NCI-H82 (cell line): ENCODE results near the gene GALNT14.

Experiments
- DNase-seq: peaks from one replicate; lab custom pipeline; 2025; lab: John Stamatoyannopoulos, UW

GALNT14 gene

DNA sequence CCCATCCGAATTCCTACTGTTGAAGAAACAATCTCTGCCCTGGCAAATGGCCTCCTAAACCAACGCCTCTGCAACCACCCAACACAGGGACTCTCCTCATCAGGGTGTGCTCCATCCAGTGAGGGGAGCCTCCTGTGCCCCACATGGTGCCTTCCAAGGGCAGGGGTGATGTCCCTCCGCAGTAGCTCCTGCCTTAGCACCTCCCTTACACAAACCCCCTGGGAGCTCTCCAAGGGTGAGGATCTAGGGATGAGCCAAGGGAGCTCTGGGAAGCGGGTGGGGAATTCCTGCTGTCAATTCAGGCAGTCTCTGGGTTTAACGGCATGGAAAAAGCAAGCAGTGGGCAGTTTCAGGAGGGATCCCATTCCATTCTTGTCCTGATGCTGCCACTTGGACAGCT, 3.8 kb downstream of the GALNT14 start:
- no peak for DNase-seq

- DNase-seq: no peak
Measured at GRCh38 chr2:31132786-31133185, 5.5 kb downstream of the GALNT14 start.

DNA sequence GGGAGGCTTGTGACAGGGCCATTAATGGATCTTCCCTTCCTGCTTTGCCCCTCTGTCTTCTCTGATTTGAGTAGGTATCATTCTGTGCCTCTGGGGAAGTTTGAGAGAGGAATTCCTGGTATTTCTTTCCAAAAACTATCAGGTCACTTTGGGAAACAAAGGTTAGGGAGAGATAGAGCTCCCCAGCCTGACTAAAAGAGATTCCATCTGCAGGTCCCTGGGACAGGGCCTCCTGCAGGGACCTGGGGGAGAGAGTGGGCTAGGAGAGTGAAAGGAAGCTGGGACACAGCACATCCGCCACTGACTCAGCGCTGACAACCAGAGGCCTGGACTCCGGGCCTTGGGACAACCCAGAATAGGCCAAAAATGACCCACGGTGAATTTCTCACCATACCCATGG, 6.4 kb downstream of the GALNT14 start:
- no peak for DNase-seq

GRCh38 chr2:31129375-31130171, 8.7 kb downstream of the GALNT14 start:
- peak; percentile 75 for DNase-seq

- DNase-seq: no peak
Measured at GRCh38 chr2:31127931-31128330, 10.3 kb downstream of the GALNT14 start.

GRCh38 chr2:31125918-31126695, 12.1 kb downstream of the GALNT14 start:
- DNase-seq: no peak

- DNase-seq: no peak
Measured at GRCh38 chr2:31124904-31125303, 13.3 kb downstream of the GALNT14 start.

DNA sequence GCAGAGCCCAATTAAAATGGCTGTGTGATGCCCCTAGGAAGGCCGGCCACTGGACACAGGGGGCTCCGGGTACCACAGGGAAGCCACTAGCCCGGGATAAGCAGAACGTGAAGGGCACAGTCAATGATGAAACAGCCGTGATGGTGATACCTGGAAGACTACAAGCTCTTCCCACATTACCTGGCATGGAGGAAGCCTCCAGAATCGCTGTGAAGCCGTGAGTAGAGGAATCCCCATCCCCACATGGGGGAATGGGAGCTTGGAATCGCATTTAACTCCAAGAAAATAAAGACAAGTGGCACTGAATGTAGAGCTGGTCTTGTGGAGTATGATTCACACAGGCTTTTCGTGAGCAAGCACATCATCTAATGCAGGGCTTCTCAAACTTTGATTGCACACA, 16.1 kb downstream of the GALNT14 start:
- DNase-seq: no peak

GRCh38 chr2:31113765-31114164, 24.5 kb downstream of the GALNT14 start:
- DNase-seq: no peak

GRCh38 chr2:31112544-31112943, 25.7 kb downstream of the GALNT14 start:
- DNase-seq: no peak

DNA sequence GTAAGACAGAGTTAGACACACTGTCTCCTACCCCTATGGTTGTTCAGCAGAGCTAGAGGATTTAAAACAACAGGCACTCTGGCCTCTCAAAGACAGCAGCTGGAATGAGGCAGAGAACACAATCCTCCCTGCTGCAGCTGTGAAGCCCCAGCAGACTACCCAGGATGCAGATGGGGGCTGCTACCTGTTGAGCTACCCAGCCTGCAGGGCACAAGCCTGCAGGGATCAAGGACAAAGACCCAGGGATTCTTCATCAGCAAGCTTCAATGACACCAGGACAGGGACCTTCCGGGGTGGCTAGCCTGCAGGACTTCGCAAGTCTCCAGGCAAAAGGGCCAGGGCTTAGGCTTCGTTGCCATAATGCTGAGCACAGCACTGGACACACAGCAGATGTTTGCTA, 27.2 kb downstream of the GALNT14 start:
- DNase-seq: peak; percentile 56

DNA sequence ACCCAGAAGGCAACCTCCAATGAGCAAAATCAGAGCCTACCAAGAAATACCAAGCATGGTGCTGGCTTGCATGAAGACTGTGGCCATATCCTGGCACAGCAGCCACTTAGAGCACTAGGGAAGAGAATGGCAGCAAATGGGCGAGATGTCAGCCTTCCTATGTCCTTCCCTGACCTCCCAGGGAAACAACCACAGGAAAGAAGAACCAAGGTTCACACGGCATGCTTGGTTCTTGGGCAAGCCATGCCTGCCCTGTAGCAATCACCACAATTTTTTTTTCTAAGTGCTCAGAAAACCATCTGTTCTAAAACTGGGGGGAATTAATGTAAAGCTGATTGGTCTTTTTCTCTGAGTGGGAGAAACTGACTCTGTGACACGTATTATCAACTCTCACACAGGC, 27.8 kb downstream of the GALNT14 start:
- no peak for DNase-seq

- no peak for DNase-seq
Measured at GRCh38 chr2:31109633-31110192, 28.5 kb downstream of the GALNT14 start.

GRCh38 chr2:31108561-31109286, 29.5 kb downstream of the GALNT14 start:
- DNase-seq: no peak

GRCh38 chr2:31107591-31108300, 30.5 kb downstream of the GALNT14 start:
- DNase-seq: no peak

- no peak for DNase-seq
Measured at GRCh38 chr2:31101701-31102100, 36.5 kb downstream of the GALNT14 start.

DNA sequence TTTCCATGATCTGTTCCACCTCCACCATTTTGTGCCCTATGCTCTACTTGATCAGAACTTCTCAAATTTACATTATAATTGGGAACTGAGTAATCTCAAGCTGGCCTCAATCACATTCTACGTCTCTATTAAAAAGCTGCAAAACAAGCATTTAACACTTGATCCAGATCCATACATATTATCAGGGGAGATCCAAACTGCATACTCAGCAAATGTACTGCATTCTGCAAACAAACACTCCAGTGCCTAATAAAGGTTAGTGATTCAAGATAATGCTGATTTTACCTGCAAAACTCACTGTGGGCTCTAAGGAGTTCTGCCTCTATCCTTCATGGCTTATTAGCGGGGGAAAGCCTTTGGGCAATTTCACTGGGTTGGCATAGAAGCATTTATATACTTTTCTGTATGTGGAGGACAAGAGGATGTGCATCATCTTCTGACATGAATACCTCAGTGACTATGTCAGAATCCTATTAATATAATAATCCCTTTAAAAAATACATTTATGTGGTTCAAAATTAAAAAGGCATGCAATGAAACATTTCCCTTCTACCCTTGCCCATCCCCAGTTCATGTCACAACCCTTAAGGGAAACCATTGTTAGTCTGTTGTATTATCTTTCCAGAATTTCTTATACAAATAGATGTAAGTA, 40.2 kb downstream of the GALNT14 start:
- DNase-seq: no peak

DNA sequence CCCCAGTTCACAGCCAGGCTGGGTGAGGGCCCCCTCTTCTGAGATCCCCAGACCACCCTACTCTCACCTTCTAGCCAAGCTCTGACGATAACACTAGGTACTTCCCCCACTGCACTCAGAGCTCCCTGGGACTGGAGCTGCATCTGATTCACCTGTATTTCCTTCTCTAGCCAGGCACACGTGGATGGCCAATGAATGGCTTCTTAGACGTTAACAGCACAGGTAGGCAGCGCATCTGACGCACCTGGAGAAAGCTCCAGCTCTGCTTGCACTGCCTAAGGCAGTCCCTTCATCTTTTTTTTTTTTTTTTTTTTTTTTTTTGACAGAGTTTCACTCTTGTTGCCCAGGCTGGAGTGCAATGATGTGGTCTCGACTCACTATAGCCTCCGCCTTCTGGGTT, 48.1 kb downstream of the GALNT14 start:
- DNase-seq: no peak

DNA sequence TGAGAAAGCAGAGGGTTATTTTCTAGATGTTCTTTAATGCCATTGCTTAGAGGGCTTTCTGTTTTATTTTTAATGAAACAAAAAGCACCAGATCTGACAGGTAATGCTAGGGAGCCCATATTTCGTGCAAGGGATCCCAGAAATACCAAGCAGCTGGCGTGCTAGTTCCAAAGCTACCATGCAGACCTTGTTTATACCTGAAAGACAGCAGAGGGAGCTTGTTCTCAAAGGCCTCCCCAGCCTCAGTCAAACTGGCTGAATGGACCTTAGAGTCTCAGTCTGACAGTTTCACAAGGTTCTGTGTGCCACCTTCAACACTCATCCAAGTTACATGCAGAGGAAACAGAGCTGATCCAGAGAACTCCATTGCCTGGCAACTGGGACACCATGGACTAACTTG, 48.6 kb downstream of the GALNT14 start:
- DNase-seq: peak; percentile 13

DNA sequence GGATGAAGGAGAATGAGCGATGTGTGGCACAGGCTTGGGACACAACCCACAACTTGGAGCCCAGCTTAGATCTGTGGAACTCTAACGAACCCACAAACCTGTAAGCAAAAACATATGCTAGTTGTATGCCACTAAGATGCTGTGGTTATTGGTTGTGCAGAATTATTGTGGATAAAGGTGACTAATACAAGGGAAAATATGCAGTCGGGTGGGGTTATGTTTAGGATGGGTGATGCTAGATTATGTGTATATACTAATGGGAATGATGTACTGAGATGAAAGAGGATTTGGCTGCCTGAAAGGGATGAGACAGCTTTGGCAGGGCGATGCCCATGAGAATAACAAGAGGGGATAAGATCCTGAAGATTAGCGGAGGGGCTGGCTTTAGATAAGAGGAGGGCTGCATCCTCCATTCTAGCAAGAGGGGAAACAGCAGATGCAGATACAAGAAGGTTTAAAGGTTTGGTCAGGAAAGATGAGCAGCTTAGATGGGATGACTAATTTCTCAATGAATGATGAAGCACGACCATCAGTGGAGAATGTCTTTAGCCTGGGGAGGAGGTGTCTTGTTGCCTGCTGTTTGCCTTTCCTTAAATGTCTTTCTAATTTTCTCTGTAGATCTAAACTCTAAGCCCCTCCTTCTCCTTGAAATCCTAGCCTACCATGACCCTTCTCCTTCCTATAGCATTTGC, 49.6 kb downstream of the GALNT14 start:
- peak; percentile 97 for DNase-seq

- DNase-seq: no peak
Measured at GRCh38 chr2:31087491-31087890, 50.7 kb downstream of the GALNT14 start.
